Suprapubic skin (tissue), 3 donors: ENCODE results near the gene FKBP11.

Experiments
- CTCF ChIP-seq, 2 donors: fragments of 200-600 bp in 1 of 2; fragments of 450-650 bp in 1 of 2; sonication (generic) in 1 of 2; IDR thresholded peaks; one replicate each; pipeline ENCODE4 v1.5.1; 2016 to 2019; ENCODE audit warnings: antibody characterized with exemption in 2 of 2, mild to moderate bottlenecking in 1 of 2, moderate library complexity in 1 of 2
- POLR2A ChIP-seq, 2 donors: fragments of 450-650 bp; IDR thresholded peaks; one replicate each; pipeline ENCODE4 v1.6.1; 2017; ENCODE audit warnings: antibody characterized with exemption in 2 of 2, mild to moderate bottlenecking in 2 of 2, moderate library complexity in 2 of 2

GRCh38 chr12:48932878-48933277, 7.6 kb upstream of the FKBP11 start:
- no peak for TF ChIP-seq CTCF (IDR thresholded peaks at IDR 0.05)
- no peak for TF ChIP-seq POLR2A (IDR thresholded peaks at IDR 0.05)
